GM21447 (cell line): ENCODE results near the gene CHADL.

Experiments used
- ATAC-seq: cut with Tn5 transposase; IDR thresholded peaks from one replicate; pipeline ENCODE4 v1.9.1; 2021; ENCODE audit not compliant: unreplicated experiment

Gene CHADL

GRCh38 chr22:41257696-41258095 is 17.0 kb upstream of the CHADL start:
- no peak for ATAC-seq

GRCh38 chr22:41256254-41257253 is 15.8 kb upstream of the CHADL start:
- ATAC-seq: no peak

- ATAC-seq: no peak
Observed at GRCh38 chr22:41254230-41254629, 13.5 kb upstream of the CHADL start.

GRCh38 chr22:41252365-41252764 is 11.6 kb upstream of the CHADL start:
- ATAC-seq: no peak

- no peak for ATAC-seq
Observed at GRCh38 chr22:41250127-41250526, 9.4 kb upstream of the CHADL start.

- no peak for ATAC-seq
Observed at GRCh38 chr22:41249442-41249841, 8.7 kb upstream of the CHADL start.

- no peak for ATAC-seq
Observed at GRCh38 chr22:41248758-41249157, 8.0 kb upstream of the CHADL start.

GRCh38 chr22:41248314-41248713 is 7.6 kb upstream of the CHADL start:
- no peak for ATAC-seq

- ATAC-seq: no peak
Observed at GRCh38 chr22:41247703-41248102, 7.0 kb upstream of the CHADL start.

- no peak for ATAC-seq
Observed at GRCh38 chr22:41245917-41246499, 5.3 kb upstream of the CHADL start.

GRCh38 chr22:41243361-41243760 is 2.6 kb upstream of the CHADL start:
- ATAC-seq: no peak

- ATAC-seq: no peak
Observed at GRCh38 chr22:41242396-41243117, 1.8 kb upstream of the CHADL start.

GRCh38 chr22:41241133-41241676 is 474 bp upstream of the CHADL start:
- ATAC-seq: no peak

- ATAC-seq: no peak
Observed at GRCh38 chr22:41239443-41240128, 1.1 kb downstream of the CHADL start.

- no peak for ATAC-seq
Observed at GRCh38 chr22:41238570-41239442, 1.9 kb downstream of the CHADL start.

GRCh38 chr22:41237707-41238569 is 2.8 kb downstream of the CHADL start:
- peak; percentile 60 for ATAC-seq

- no peak for ATAC-seq
Observed at GRCh38 chr22:41237036-41237706, 3.6 kb downstream of the CHADL start.
